NCI-H82 treated with DMSO at 0.1 percent for 48 hours (cell line): ENCODE data around the gene TTC6.

Experiments
- DNase-seq: peaks from one replicate; lab custom pipeline; 2025; ENCODE audit not compliant: unreplicated experiment; lab: John Stamatoyannopoulos, UW

TTC6 gene

DNA sequence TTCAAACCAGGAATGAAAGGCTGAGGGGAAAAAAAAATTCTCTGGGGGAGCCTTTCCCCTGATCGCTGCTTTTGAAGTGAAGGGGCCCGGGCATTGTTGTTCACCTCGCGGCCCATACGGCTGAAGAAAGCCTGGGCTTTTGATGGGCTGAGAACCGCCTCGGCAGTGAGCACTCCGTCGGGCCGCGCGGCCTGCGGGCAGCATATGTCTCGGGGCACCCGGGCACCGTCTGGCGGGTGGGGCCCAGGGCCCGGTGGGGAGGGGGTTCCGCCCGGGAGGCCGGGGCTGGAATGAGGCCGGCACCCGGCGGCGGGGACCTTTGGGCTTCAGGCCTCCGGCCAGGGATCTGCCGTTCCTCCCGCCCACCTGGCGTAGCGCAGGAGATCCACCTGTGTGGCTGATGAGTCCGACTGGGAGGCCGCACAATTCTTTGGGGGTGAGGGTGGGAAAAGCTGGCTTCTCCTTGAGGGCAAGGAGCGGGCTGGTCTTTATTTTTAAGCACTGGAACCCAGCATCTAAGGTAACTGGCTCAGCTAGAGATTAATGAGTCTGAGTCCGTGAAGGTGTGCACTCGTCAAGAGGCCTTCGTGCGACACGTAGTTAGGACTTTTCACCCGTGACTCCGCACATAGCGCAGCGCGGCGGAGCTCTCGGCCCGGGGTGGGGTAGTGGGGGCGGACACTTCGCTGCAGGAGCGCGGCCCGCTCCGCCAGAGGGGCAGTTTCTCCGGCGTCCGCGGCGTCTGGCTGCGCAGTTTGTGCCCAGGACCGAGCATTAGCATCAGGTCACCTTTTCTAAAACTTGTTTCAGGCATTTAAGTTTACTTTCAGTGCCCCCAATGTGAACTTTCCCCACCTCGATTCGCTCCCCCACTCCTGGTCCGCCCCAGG, 11.0 kb upstream of the TTC6 start:
- no peak for DNase-seq

DNA sequence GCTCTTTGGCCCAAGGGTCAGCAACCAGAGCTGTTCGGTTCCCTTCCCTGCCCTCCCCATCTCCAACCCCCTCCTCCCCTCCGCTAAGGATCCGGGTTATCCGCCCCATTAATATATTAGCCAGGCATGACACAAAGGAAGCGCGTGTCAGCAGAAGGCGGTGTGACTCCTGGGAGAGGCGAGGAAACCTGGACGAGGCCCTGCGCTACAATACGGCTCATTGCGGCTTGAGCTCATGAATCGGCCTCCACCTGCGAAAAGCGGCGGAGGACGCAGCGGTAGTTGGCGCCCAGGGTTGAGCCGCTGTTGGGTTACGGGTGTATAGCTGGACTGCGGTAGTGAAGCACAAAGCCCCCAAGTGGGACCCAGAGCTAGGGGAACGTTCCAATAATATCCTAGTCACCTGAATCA, 10.3 kb upstream of the TTC6 start:
- no peak for DNase-seq

DNA sequence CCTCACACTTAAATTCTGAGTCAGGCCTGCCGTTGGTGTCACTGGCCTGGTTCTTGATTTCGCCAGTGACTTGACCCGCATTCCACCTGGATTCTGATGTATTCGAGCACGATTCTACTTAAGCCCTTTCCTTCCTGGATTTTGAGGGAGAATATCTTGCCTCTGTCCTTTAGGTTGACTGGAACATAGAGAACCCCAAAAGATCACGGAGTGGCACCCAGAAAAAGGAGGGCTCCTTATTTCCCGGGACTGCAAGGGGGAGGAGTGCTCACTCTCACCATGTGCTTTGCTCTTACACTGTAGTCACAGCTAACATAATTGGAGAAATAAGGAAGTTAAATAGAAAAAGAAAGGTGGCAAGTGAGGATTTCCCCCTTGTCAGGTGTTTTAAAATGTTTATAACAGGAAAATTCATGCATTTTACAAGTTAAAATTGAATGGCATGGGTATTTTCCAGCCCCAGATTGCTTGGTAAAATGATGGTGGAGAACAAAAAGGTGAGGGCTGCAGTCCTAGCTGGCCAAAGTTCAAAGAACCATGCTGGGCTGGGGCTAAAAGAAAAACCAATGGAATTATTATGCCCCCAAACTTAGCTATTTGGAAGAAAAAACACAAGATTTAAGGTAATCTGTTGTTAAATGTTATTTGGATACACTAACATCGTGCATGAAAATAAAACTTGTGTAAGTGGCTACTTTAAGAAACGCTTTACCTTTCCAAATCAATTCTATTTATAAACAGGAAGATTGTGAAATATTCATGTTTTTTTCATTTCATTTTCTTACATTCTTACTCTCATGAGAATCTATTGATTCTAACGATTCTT, 9.2 kb upstream of the TTC6 start:
- no peak for DNase-seq

DNA sequence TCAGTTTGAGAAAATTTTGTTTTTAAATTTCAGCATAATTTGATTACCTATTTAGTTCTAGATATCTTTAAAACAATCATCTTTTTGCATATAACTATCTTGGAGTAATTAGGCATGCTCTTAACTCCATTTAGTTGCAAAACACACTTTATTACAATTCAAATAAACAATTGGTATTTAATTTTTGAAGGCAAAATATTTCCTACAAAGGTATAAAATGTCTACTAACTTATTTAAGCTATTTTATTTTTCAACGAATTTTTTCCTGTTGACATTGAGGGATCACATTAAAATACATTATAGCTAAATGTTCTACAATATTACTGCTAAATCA, 8.7 kb upstream of the TTC6 start:
- DNase-seq, result no peak

DNA sequence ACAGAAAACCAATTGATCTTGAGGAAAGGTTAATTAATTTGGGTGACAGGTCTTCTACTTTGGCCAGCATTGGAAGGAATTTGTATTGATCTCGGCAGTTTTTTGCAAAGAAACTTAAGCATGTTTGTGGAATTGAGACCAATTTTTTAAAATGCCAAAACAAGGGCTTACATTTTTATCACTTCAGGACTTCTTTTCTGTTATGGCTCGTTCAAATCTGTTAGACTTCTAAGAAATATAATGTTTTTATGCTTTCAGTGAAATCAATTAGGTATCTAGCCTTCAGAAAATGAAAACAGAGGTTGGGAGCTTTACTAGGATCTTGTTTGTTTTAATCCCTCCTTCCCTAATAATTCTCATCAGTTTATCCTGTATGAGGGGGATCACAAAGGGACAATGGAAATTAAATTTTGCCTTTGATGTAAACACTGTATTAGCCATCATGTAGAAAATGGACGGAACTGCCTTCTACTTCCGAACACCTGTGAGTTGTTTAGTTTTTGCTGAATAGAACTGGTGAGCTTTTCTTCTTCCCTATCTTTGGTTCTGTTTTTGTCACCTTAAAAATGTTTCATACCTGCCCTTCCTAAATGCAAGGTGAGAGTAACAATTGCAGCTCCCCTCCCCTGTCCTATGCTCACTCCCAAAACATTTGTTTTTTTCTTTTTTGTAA, 8.2 kb upstream of the TTC6 start:
- no peak for DNase-seq

DNA sequence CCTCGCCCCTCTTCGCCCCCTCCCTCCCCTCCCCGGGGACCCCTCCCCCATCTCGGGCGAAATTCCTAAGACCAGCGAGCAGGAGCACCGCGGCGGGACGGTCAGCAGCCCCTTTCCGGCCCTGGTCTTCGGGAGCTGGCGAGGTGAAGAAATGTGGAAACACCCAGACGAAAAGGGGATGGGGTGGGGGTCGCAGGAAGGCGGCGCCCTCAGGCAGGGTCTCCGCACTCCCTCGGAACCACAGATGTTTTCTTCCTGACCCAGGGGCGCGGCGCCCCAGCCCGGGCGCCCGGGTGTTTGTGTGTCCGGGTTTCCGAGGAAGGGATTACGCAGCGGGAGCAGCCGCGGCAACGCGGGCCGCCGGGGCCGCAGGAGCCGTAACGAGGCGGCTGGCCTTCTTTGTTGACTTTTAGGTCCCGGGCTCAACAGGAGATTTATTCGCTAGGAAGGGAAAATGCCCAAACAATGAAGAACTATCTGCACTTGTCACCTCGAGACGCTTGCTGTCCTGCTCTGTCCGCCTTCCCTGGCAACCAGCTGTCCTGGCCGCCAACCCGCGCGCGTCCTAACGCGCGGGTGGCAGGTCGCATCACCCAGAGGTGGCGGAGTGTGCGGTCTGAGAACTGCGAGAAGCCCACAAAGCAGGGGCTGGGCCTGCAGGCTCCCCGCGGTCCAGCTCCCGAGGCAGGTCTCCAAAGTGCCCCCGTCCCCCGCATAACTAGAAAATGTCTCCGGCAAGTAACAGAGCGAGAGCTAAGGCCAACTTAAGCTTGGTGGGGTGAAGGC, 7.4 kb upstream of the TTC6 start:
- DNase-seq, result no peak

DNA sequence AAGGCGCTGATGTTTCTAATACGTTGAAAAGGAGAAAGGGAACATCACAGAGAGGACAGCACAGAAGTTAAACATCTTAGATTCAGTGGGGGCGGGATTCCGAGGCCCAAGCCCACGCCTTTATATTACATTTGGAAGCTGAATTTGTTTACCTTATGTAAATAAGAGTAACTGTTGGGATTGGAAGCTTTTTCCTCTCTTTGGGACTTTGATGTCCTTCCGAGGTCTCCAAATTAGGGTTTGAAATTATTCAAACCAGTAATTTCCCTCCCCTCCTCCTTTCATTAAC, 6.8 kb upstream of the TTC6 start:
- no peak for DNase-seq

DNA sequence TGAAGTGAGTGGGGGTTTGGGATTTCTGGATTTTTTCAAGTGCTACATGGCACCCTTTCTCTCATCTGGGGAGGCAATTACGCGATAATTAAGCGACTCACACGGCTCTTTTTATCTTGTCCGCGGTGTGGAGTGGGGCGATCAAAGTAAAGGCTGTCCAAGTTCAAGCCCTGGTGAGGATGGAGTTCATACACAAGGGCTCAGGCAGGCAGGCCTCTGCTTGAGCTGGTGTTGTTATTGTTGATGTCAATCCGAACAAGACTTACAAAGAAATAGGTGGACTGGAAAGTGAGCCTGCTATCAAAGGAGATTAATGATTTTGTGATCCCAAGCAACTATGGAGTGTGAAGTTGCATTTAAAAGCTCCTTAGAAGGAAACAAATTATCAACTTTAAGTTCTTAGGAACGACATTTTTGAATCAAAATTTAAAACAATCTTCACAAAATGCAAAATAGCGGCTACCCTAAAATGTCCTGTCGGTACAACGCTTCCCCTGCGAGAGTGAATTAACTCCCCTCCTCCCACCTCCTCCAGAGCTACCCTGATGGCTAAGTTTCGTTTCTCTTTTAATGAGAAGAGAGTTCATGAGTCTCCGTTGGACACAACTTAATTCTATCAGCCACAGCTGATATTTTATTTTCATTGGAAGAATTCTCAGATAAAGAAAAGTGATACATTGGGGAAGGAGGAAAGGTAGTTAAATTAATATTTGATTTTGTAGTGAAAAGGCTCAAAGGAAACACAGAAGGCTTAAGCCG, 6.3 kb upstream of the TTC6 start:
- DNase-seq, result no peak

DNA sequence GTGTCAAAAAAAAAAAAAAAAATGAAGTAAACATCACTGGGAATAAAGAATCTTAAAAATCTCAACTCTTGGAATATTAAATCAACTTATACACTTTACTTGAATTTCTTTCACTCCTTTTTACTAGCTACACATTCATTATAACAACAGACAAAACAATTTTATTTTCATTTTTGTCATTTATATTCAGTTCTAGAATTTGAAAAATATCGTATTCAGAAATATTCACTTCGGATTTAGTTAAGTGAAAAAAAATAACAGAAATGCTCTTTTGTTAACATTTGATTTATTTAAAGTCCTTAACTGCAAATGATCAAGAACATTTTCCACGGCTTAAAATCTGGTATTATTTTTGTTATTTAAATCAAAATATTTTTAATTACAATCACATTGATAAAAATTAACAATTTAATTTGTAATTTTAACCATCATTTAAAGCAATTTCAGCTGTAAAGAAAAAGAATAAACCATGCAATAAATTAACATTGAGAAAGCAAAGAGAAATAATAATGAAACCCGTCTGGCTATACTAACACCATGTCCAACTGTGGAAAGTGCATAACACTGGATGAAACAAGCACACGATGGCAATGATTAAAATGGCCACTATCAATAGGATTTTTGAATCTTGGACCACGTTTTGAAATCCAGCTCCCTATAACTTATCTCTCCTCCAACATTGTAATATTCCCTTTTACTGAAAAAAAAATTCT, 5.6 kb upstream of the TTC6 start:
- no peak for DNase-seq

DNA sequence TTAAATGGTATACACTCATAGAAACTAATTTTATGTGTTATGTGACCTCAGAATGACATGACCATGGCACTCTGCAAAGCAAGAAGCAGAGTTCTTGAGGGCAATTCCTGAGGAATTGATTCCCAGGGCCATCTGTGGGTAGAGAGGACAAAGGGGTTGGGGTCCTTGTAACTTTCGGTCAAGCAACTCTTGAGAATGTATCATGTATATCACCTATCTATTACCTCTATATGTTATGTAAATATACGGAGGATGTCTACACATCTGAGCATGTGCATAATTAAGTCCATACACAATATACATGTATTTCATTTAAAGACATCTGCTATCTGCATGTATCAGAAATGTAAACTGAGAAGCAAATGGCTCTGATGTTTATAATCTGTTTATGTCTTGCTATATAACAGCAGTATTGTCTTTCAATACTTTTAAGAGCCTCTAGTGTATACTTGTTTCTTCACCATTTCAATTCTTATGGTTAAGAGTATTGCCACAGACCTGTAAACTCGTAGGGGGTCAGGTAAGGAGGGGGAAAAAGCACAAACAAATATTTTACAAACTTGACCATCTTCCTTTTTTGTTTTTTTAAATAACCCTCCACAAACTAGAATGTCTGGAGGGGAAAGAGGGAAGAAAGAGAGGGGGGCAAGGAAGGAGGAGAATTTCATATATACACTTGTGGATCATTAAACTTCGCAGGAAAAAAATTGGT, 4.8 kb upstream of the TTC6 start:
- DNase-seq, result no peak

DNA sequence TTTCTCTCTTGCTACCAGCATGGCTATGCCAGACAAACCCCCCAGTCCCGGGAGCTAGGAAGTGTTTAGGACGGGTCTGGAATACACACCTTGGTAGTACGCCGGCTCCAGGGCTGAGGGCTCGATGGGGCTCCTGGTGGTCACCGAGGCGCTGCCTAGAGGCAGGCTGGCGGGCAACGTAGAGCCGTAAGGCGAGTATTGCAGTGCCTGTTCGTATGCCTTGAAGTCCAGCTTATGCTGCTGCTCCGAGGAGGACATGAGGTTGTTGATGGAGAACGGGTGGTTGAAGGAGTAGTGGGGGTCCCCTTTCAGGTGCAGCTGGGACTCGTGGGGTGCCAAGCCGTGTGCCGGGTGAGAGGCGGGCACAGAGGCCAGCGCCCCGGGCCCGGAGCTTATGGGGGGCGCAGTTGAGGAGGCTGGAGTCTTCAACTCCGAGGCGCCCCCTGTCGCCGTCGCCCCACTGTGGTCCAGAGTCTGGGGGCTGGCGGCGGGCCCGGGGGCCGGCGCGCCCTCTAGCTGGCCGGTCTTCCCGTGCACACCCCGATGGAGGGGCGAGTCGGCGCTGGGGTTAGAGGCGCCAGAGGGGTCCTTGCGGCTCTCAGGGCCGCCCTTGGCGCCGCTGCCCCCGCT, 4.0 kb upstream of the TTC6 start:
- DNase-seq, result no peak

DNA sequence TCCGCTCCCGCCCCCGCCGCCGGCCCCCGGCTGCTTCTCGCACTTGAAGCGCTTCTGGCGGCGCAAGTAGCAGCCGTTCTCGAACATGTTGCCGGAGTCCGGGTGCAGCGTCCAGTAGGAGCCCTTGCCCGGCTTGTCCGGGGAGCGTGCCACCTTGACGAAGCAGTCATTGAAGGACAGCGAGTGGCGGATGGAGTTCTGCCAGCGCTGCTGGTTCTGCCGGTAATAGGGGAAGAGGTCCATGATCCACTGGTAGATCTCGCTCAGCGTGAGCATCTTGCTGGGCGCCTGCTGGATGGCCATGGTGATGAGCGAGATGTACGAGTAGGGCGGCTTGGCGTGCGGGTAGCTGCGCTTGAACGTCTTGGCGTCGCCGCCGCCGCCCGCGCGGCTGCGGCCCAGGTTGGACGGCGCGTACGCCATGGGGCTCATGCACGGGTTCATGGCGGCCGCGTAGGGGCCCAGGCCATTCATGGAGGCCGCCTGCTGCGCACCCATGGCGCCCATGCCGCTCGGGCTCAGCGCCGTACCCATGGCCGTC, 3.4 kb upstream of the TTC6 start:
- DNase-seq, result no peak

DNA sequence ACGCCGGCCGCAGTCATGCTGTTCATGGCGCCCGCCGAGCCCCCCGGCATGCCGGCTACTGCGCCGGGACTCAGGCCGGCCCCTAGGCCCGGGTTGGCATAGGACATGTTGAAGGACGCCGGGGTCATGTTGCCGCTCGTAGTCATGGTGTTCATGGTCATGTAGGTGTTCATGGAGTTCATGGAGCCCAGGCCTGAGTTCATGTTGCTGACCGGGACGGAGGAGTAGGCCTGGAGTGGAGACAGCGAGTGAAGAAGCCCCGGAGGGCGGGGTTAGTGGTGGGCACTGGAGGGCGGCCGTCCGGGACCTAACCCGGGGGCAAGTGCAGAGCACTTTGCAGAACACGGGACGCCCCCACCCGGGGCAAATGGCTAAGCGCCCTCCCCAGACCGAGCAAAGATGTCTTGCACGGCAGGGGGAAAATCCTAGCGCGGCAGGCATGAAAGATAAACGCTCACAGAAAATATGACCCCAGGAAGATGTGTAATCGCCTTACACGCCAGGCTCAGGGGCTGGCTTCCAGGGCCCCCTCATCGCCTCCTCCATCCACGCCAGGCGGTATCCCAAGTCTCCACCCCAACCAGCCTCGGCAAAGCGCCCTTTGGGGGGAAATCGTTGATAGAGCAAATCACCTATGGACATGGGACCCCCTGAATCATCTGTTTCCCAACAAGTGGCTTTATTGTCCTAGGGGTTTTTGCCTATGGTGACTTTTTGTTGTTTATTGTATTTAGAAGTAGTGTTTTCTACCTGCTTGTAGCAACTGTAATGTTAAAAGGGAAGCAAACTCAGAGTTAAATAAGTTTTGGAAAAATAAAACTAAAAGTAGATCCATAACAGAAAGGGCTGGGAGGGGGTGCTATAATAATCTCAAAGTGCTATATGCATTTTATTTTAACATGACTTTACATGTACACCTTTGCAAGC, 2.7 kb upstream of the TTC6 start:
- no peak for DNase-seq

DNA sequence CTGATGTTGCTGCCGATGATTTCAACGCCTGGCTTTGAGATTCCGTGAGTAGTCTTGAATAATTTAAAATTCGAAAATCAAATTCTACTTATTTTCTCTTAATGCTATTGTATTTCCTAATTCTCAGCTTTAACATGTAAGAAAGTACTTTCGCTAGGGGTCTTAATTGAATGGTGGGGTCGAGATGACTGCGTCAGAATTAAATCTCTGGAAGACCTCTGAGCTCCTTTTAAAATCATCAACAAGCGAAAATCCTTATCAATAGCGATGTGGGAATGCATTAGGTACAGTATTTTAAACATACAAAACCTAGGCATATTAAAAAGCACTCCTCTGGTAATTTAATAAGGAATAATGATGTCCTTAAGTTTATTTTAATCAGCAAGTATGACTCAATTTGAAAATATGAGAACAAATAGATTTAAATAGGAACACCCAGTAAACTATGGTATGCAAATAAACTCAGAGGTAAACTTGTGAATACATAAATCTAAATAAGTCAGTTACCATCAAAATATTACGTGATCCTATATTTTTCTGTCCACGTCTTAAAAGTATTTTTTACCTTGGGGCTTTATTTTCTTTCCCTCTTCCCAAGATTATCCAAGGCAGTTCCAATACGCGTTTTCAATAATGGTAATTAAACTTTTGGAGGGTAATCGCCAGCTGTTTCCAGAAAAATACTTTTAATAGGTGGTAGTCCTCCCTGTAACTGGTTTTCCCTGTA, 1.8 kb upstream of the TTC6 start:
- DNase-seq, result no peak

DNA sequence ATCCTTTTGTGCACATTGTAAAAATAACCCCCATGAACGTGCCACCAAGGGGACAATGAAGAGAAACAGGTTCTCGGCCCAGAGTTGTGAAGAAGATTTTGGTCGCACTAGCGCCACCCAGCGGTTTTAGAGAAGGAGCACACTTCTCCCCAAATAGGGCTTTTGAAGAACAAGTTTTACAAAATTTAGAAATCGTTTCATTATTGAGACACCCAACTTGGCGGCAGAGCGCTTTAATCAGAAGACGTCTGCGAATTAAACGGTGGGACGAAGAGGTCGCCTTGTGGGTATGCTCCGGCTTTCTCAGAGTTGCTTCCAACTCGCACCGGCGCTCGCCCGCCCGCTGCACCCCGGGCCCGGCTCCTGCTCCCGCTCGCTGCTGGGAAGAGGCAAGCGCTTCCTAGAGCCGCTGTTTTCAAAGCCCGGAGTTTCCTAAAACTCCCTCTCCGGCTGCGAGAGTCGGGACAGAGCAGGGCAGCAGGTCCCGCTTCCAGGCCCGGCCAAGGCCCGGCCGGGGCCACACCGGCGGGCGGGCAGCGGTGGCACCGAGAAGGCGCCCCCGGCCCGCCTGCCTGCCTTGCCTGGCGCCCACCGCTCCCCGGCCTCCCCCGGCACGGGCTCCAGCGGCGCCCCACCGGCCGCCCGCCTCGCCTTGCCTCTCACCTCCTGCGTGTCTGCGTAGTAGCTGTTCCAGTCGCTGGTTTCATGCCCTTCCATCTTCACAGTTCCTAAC, 1.0 kb upstream of the TTC6 start:
- peak; percentile 73 for DNase-seq
